ENCODE results near the gene MGMT.

Gene MGMT

DNA sequence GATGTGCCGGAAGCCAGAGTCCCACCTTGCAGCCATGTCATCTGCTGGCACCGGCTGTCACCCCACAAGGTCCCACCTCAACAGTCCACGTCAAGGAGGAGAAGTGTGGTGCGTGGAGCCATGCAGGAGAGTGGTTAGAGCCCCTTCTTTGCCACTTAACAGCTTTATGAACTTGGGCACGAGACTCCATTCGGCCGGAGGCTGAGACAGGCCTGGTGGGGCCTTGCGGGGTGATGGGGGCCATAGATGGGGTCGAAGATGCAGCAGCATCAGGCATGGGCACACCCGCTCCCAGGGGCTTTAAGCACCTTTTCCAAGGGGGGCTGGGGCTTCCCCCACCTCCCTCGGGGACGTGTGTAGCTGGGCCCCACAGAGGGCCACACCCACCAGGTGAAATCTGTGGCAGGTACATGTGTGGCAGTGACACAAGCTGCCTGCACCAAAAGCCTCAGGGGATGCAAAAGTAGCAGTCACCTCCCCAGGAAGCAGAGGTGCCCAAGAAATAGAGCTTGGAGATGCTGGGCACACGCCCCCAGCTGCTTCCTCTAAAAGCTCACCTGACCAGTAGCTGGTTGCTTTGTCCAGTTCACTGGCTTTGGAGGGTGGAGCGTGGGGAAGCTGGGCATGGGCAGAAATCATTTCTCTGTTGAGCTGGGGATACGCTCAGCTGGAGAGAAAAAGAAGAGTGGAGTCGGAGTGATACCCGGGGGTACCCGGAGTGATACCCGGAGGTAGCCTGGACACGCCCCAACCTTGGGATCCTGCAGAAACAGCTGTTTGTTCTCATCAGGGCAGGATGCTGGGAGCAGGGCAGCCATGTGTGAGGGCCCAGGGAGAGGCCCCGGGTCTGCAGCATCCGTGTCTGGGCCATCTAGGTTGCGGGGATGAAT, 297.2 kb downstream of the MGMT start:
- no peak for DNase-seq (ENCODE audit: low read depth, low spot score)

DNA sequence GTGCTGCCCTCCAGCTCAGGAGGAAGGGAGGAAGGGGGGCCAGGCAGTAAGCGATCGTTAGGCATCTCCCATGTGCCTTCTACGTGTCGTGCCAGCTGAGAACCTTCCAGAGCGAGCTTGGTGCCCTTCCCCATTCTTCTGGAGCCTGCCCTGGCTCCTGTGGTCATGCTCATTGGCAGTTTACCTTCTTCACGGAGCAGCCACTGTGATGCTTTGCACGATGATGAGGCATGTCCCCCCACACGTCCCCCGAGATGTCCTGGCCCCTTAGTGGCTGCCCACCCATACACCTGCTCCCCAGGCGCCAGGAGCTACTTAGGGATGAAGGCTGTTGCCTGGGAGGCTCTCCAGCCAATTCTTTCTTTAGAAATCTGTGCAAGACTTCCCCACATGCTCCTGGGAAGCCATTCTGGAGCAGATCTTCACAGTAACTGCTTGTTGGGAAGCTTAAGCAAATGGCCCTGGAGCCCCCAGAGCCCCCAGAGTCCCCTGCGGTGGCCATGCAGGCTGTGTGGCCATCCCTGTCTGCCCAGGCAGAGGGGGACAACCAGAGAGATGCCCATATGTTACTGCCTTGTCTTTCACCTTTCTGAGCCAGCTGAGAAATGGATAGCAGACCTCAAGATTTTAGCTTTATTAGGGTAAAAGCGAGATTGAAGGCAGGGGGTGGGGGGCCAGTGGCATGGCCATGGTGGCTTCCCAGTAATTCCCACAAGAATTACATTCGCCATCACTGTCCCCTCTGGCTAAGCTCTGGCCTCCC, 298.0 kb downstream of the MGMT start:
- DNase-seq (ENCODE audit: low read depth, low spot score), result no peak
- no peak overlapping the region for H3K27ac ChIP-seq

More for the DNA sequence above, 297.2 kb downstream of the MGMT start:
- no peak overlapping the region for H3K27ac ChIP-seq

DNA sequence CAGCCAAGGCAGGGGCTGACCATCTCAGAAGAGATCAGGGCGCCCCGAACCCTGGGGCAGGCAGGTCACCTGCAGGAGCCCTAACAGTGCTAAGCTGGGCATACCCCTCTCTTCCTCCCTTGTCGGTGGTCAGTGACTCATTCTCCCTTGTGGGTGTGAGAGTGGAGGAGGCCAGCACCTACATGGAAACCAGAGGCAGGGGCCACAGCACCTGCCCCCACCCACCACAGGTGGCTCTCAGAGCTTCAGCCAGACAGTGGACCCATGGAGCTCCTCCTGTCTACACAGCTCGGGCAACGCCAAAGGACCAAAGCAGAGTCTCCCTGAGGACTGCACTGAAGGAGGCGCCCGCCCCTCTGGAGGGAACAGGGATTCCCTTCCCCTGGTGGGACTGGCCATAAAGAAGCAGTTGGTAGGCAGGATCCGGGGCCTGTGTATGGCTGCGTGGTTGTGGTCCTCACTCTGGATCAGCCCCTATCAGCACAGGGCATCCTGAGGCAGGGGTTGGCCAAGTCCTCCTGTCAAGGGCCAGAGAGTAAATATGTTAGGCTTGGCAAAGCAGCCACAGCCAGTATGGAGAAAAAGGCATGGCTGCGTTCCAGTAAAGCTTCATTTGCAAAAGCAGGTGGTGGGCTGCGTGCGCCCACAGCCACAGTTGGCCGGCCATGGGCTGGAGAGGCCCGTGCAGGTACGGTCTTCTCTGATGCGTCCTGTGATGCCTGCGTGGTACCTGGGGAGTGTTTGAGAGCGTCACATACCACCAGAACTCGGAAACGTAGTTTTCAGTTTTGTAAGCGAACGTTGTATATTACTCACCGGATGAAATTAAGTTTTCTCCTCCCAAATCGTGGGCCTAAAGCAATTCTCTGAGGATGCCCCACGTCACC, 298.9 kb downstream of the MGMT start:
- no peak for DNase-seq (ENCODE audit: low read depth, low spot score)
- H3K27ac ChIP-seq, result no peak overlapping the region

DNA sequence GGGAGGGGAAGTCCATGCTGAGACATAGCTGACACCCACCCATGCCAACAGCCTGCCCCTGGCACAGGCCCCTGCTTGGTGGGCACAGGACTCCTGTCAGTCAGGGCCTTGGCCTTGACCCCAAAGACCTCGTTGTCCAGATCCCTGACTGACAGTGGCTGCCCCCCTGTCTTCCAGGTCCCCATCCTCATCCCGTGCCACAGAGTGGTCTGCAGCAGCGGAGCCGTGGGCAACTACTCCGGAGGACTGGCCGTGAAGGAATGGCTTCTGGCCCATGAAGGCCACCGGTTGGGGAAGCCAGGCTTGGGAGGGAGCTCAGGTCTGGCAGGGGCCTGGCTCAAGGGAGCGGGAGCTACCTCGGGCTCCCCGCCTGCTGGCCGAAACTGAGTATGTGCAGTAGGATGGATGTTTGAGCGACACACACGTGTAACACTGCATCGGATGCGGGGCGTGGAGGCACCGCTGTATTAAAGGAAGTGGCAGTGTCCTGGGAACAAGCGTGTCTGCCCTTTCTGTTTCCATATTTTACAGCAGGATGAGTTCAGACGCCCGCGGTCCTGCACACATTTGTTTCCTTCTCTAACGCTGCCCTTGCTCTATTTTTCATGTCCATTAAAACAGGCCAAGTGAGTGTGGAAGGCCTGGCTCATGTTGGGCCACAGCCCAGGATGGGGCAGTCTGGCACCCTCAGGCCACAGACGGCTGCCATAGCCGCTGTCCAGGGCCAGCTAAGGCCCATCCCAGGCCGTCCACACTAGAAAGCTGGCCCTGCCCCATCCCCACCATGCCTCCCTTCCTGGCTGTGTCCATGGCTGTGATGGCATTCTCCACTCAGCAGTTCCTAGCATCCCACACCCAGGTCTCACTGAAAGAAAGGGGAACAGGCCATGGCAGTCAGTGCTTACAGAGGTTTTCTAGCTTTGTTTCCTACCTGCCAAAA, 299.8 kb downstream of the MGMT start:
- DNase-seq (ENCODE audit: low read depth, low spot score), result no peak
- H3K27ac ChIP-seq, result no peak overlapping the region

DNA sequence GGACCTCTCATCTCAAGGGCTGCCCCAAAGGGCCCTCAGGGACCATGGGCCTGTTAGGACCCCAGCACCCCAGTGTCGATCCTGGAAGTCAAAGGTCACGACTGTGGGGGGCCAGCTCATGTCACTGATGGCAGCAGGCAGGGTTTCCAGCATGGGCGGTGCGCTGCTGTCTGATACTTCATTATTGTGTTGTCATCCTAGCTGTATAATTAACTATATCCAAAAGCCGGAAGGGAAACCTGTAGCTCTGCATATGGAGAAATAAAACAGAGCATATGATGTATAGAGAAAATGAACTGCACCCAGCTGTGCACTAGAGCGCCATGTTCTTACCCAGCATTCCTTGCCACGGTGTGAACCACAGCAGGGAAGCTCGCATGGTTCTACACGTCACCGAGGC, 300.7 kb downstream of the MGMT start:
- no peak overlapping the region for H3K27ac ChIP-seq
- no peak for DNase-seq (ENCODE audit: low read depth, low spot score)

DNA sequence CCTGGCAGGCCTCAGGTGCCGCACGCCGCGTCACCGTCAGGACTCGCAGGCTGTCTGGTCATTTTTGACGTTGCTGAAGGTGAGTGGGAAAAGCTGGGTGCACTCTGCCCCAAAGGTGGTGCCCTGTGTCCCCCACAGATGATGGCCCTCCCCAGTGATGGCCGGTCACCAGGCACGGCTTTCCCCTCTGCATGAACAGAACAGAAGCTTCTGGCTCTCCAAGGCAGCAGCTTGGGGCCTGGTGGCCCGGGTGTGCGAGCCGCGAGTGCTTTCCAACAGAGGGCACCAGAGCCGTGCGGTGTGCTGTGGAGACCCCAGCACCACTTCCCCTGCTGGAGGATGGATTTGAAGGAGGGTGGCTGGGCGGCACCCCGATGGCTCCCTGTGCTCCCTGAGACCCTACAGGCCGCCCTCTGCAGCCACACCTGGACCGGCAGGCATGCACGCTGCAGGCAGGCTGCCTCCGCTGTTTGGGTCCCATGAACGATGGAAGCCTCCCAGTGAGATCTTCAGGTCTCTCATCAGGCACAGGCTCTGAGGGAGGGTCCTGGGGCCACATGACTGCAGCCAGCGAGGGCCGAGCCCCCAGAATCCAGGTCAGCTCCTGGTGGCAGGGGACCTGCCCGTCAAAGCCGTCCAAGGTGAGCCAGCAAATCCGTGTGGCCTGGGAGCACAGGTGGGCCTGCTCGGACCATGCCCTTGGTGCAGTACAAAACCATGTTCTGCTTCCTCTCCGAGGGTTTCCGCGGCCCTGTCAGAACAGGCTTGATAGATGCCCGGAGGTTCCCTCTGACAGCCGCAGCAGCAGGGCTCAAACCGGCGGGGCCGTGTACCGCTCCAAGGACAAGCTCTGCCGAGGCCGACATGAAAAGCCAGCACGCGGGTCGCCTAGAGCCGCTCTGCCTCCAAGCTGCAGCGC, 301.7 kb downstream of the MGMT start:
- H3K27ac ChIP-seq, result no peak overlapping the region
- no peak for DNase-seq (ENCODE audit: low read depth, low spot score)

DNA sequence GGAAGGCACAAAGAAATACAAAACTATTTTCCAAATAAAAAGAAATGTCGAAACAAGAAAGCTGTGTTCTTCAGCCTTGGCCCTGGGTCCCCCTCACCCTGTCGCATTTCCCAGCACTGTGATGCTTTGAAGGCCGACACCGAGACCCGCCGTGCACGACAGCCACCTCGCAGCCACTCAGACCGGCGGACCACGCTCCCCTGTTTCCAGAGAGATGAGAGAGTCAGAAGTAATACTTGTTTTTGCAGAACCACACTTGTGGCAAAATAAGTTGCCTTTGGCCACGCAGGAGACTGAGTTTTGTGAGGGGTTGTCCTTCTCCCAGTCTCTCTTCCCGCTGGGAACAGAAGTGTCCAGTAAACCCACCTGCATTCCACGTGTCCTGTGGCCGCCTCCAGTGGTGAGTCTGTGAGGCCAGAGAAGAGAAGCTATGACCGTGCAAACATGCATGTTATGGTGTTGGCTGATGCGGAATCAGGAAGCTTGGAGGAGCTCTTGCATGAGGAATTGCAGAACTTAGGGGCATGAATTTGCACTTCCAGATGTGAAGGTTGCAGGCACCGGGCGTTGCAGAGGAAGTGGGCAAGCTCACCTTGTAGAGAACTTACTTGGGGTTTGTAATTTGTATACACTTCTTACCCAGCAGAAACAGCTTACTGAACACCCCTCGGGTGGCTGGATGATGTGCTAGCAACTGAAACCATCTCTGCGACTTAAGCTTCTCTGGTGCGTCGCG, 302.5 kb downstream of the MGMT start:
- DNase-seq (ENCODE audit: low read depth, low spot score), result no peak
- no peak overlapping the region for H3K27ac ChIP-seq

DNA sequence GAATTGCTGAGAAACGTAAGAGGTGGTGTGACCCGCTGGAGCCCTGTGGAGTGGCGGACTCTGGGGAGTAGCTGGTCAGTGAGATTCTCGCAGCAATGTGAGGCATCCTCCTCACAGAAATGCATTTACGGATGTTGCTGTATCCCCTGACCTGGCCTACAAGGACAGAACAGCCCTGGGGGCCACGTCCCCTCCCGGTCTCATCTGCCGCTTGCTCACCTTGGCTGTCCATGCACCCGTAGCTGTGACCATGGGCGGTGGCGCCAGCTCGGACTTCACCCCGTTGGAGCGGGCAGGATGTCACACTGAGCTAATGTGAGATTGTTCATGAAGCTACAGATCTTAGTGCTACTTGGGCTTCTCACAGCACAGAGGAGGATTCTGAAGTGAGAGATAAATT, 303.2 kb downstream of the MGMT start:
- no peak overlapping the region for H3K27ac ChIP-seq
- no peak for DNase-seq (ENCODE audit: low read depth, low spot score)

DNA sequence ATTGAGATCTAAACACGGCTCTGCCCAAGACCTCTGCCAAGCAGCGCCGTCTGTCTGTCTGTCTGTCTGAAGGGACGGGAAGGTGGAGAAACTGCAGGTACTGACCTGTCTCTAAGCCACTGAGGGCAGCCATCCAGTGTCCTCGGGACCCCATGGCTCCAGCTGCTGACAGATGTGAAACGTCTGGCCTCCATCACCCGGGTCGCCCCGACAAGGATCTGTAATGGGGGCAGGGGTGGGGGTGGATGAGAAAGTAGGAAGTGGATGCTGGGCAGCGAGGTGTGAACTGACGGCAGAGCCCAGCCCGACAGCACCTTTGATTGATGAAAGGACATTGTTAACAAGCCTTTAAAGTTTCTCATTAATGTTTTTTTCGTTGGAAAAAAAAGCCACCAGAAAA, 304.0 kb downstream of the MGMT start:
- DNase-seq (ENCODE audit: low read depth, low spot score), result no peak
- no peak overlapping the region for H3K27ac ChIP-seq

DNA sequence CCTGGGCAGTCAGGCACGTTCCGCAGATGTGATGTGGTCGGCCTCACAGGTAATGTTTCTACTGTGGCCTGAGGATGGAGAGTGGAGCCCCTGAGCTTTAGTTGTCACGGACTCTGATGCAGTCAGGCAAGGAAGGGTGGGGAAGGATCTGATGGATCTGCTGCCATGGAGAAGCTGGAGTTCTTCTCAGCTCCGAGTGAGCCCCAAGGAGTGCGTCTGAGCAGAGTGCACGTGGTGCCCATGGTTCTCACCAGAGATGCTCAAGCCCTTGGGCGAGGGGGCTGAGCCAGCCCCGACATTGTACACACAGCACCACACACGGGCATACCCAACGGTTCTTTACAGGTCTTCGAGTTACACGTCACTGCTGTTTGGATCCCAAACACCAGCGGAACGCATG, 304.5 kb downstream of the MGMT start:
- no peak for DNase-seq (ENCODE audit: low read depth, low spot score)
- no peak overlapping the region for H3K27ac ChIP-seq

DNA sequence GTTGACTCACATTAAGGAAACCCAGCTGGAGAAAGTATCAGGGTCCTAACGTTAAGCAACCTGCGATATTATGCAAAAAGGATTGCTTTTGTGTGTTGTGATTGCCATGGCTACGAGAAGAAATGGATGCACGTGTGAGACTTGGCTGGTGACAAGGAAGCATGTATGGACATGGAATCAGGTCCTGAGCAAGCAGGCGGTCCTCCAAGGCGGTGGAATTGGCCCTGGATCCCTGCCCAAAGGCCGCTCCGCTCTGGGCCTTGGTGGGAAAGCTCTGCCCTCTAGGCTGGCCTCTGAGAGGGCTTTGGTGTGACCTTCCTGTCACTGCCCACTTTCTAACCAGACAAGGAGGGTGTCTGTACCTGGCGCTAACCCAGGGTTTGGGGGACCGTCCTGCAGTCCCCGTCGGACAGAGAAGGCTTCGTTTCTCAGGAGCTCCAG, 305.0 kb downstream of the MGMT start:
- H3K27ac ChIP-seq, result no peak overlapping the region
- no peak for DNase-seq (ENCODE audit: low read depth, low spot score)

DNA sequence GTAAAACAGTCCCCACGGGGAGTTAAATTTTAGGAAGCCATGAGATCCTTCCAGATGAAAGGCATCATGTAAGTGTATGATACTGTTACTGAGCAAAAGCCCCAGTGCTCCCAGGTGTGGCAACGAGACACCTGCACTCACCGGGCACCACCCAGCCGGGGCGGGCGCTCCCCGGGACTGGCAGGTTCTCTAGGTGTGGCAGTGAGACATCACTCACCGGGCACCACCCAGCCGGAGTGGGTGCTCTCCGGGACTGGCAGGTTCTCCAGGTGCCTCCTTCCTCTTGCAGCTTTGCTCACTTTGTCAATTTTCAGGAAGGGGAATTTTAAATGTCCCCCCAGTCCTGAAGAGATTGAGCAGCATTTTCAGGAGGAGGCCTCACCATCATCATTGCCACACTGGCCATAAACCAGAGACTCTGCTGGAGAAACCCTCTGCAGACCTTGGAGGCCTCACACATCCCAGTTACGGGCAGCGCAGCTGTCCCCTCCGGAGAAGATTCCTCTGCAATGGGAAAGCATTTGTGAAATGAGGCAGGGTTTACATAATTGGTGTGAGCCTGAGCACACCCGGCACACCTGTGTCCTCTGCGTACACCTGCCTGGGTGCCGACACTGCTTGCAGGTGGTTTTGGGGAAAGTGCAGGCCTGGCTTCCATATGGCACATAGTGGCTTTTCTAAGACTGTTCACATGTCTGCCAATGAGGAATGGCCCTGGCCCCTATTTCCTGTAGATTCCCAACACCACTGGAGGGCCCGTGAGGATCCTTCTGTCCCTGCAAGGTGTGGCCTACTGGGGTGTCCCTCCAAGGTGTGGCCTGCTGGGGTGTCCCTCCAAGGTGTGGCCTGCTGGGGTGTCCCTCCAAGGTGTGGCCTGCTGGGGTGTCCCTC, 305.7 kb downstream of the MGMT start:
- no peak for DNase-seq (ENCODE audit: low read depth, low spot score)
- H3K27ac ChIP-seq, result no peak overlapping the region

DNA sequence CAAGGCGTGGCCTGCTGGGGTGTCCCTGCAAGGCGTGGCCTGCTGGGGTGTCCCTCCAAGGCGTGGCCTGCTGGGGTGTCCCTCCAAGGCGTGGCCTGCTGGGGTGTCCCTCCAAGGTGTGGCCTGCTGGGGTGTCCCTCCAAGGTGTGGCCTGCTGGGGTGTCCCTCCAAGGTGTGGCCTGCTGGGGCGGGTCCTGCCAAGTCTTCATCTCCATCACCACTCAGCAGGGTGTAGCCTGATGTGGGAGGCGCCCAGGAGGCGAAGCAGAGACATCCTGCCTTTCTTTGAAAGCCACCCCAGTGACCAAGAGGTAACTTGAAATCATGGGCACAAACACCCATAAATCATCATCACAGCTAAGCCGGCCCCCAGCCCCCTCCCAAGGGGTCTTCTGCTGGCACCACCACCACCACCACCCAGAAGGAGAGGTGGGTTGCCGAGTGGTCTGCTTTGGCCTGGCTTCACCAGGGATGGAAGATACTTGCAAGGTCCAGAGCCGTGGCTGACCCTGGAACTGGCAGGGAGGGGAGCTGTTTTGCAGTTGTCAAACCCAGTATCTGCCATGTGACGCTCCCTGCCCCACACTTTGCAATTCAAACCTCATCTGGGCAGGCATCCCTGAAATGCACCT, 306.4 kb downstream of the MGMT start:
- no peak overlapping the region for H3K27ac ChIP-seq
- DNase-seq (ENCODE audit: low read depth, low spot score), result no peak

DNA sequence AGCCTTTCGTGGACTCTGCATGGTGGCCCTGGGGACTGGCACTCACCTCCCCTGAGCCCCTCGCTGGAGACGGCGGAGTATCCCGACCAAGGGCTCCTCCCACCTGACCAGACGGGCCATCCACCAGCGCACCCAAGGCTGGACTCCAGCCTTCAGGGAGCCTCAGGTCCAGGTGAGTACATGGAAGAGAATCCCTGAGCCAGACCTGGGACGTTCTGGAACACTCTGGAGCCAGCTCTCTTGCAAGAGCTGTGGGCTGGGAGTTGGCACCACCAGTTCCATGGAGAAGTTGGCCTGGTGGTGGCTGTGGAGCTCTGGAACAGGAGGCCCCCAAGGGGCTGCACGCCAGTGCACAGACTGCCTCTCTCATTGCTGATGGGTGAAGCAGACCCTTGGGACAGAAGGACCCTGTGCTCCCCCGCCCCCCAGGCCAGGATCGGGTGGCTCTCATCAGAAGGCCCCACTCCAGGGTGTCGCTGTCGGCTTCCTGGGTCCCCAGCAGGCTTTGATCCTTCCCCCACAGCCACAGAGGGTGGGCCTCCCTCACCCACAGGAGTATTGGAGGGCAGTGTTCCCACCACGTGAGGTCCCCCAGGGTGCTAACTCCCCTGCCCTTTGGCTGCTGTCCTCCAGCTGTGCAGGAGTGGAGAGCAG, 307.2 kb downstream of the MGMT start:
- DNase-seq (ENCODE audit: low read depth, low spot score), result no peak
- no peak overlapping the region for H3K27ac ChIP-seq

DNA sequence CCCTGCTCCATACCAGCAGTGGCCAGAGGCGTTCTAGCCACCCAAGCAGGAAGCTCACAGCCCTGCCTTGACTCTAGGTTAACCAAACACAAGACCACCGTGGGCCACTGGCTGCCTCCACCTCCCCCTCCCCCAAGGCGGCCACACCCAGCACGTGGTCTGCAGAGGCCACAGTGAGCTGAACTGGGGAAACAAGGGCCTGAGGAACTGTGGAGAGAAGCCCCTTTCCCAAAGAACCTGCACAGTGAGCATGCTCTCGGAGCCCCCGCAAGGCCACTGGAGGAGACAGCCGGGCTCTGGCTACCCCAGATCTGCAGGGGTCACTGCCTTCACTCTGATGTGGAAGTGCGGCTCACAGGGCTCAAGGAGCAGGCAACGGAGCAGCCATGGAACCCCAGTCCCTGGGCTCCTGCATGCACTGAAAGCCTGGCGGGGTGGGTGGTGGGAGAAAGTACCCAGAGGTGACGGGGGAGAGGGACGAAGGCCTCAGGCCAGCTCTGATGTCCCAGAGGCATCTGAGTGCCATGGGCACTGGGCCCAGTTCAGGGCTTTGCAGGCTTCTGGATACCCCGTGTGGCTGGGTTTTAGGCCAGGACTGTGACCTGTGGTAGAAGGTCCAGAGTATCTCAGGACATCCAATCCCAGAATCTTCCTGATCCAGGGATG, 307.8 kb downstream of the MGMT start:
- H3K27ac ChIP-seq, result no peak overlapping the region
- DNase-seq (ENCODE audit: low read depth, low spot score), result no peak
